GM12878 (cell line): ENCODE data around the gene ACER3. TPM values are rescaled to one million over a fixed set of nuclear protein-coding genes. Genes with fewer than 3 reads are reported as not detected.
A peak's percentile ranks its signal among the peaks of the same experiment; 100 is the strongest.

Experiments used
- ATAC-seq: fragments of 200-7000 bp; cut with Tn5 transposase; 3 replicates; pipeline ENCODE4 v1.9.1; 2020; ENCODE audit warnings: mild to moderate bottlenecking, moderate library complexity
- BruUV-seq: library from RNA; stranded (reverse); fragments of 400-500 nt; replicated peaks from 2 replicates; lab custom pipeline; 2021; lab: Mats Ljungman, UMichigan
- CTCF ChIA-PET: fragments of 300-600 bp; sonication (Branson Sonifier 250); formaldehyde crosslinking; extraction: SDS; loops from one replicate; lab custom pipeline; 2021; ENCODE audit warnings: inconsistent platforms; lab: Yijun Ruan, JAX
- POLR2A ChIA-PET: fragments of 350-600 bp; formaldehyde crosslinking; extraction: SDS; loops from one replicate; lab custom pipeline; 2021; ENCODE audit warnings: inconsistent platforms; lab: Charles Lee
- RAD21 ChIA-PET: fragments of 300-600 bp; sonication (Branson Sonifier 250); formaldehyde crosslinking; loops from one replicate; lab custom pipeline; 2023; ENCODE audit warnings: antibody characterized with exemption; ENCODE audit not compliant: unreplicated experiment; lab: Charles Lee
- SMC1A ChIA-PET: fragments of 300-600 bp; sonication (Branson Sonifier 250); formaldehyde crosslinking; loops from one replicate; lab custom pipeline; 2023; ENCODE audit not compliant: unreplicated experiment, uncharacterized antibody; lab: Charles Lee
- DNase-seq: peaks from one replicate; pipeline ENCODE4 v3.0.0-alpha.2; 2011; ENCODE audit warnings: low read depth, low spot score
- FAIRE-seq: peaks from 3 replicates; lab custom pipeline; 2011; peaks lifted over from hg19 to GRCh38; lab: Jason Lieb, UNC
- H2AFZ ChIP-seq: 2 replicates; pipeline ENCODE4 v1.6.0; 2011; ENCODE audit warnings: low read depth, low read length, control low read depth; ENCODE audit not compliant: control insufficient read depth
- H3K27ac ChIP-seq: 2 replicates; pipeline ENCODE4 v1.5.1; 2011; ENCODE audit warnings: control low read depth; ENCODE audit not compliant: control insufficient read depth, insufficient read depth
- H3K27me3 ChIP-seq, 2 experiments: replicated peaks in 1 of 2; 2 replicates each; pipeline versions ENCODE4 v1.6.0 to v1.6.1; 2011; ENCODE audit warnings: low read length in 1 of 2; ENCODE audit not compliant: control insufficient read depth in 2 of 2, insufficient read depth in 2 of 2
- H3K36me3 ChIP-seq, 2 experiments: 2 replicates each; pipeline ENCODE4 v1.5.1; 2011; ENCODE audit warnings: low read length in 1 of 2; ENCODE audit not compliant: control insufficient read depth in 2 of 2, insufficient read depth in 2 of 2
- H3K4me1 ChIP-seq: 2 replicates; pipeline ENCODE4 v1.6.1; 2011; ENCODE audit warnings: mild to moderate bottlenecking, low read length, moderate library complexity, mixed read lengths; ENCODE audit not compliant: control insufficient read depth, insufficient read depth
- H3K4me2 ChIP-seq: 2 replicates; pipeline ENCODE4 v1.6.0; 2011; ENCODE audit warnings: control low read depth; ENCODE audit not compliant: control insufficient read depth, insufficient read depth
- H3K4me3 ChIP-seq: fragments of 200-600 bp; sonication (generic); 2 replicates; pipeline ENCODE4 v1.5.1; 2016
- H3K79me2 ChIP-seq: 2 replicates; pipeline ENCODE4 v1.6.0; 2011; ENCODE audit warnings: low read length; ENCODE audit not compliant: control insufficient read depth, insufficient read depth
- H3K9ac ChIP-seq: 2 replicates; pipeline ENCODE4 v1.8.0; 2011; ENCODE audit warnings: low read length, control low read depth, mixed read lengths; ENCODE audit not compliant: control insufficient read depth, insufficient read depth
- H3K9me3 ChIP-seq: replicated peaks from 3 replicates; pipeline ENCODE4 v1.5.1; 2011; ENCODE audit warnings: mild to moderate bottlenecking, low read length; ENCODE audit not compliant: control insufficient read depth, insufficient read depth
- H4K20me1 ChIP-seq: 2 replicates; pipeline ENCODE4 v1.6.0; 2011; ENCODE audit not compliant: control insufficient read depth, insufficient read depth
- ATF7 ChIP-seq: fragments of 450-650 bp; IDR thresholded peaks from 2 replicates; pipeline ENCODE4 v1.6.1; 2016; ENCODE audit warnings: low read depth, mild to moderate bottlenecking
- NFYB ChIP-seq: IDR thresholded peaks from 2 replicates; pipeline ENCODE4 v1.6.1; 2011; ENCODE audit warnings: low read depth, mild to moderate bottlenecking, low read length, improper control_type of control experiment, moderate library complexity; ENCODE audit not compliant: insufficient read depth
- RELB ChIP-seq: fragments of 450-650 bp; IDR thresholded peaks from 2 replicates; pipeline ENCODE4 v1.6.1; 2017; ENCODE audit warnings: low read depth, mild to moderate bottlenecking, moderate library complexity
- SPI1 ChIP-seq: IDR thresholded peaks from 2 replicates; pipeline ENCODE4 v1.6.1; 2011; ENCODE audit warnings: low read depth, mild to moderate bottlenecking, low read length, moderate library complexity, borderline replicate concordance; ENCODE audit not compliant: insufficient read depth
- WGBS: methylation state at CpG from one replicate; pipeline ENCODE4 v1.1.6; 2016; ENCODE audit warnings: low lambda C conversion rate; ENCODE audit not compliant: insufficient replicate concordance, insufficient coverage; ENCODE audit errors: missing lambda C conversion rate; 5-methylcytosine and 5-hydroxymethylcytosine counted together
- in situ Hi-C: fragments of 300-500 bp; cut with MboI; formaldehyde crosslinking; loops from 9 replicates; pipeline ENCODE4 v1.14.3; 2018; ENCODE audit warnings: mixed read lengths
- intact Hi-C: fragments of 100-400 bp; cut with micrococcal nuclease; formaldehyde crosslinking; loops from one replicate; pipeline ENCODE4 v1.14.2; 2022; ENCODE audit not compliant: unreplicated experiment
- polyA plus RNA-seq, 11 experiments: library from polyadenylated mRNA; depleted of rRNA in 4 of 11; unstranded in 6 of 11; stranded (reverse) in 5 of 11; fragments of >200 nt; fragmentation: Nextera tagmentation in 4 of 11; fragmentation: Illumina TruSeq in 1 of 11; extraction: Ambion mirVana in 4 of 11; extraction: Trizol in 1 of 11; gene quantifications; 1 replicate in 1 of 11; 2 replicates in 10 of 11; pipeline versions ENCODE4 v1.2.1 to v1.2.3, GENCODE V29; 2011 to 2016; ENCODE audit warnings: inconsistent platforms in 2 of 11, missing spikeins in 2 of 11, low read depth in 1 of 11
- total RNA-seq, 4 experiments: library from RNA; depleted of rRNA in 3 of 4; stranded (reverse); fragments of >200 nt in 3 of 4; fragmentation: Illumina TruSeq in 1 of 4; extraction: Trizol in 1 of 4; gene quantifications; 2 replicates each; pipeline versions ENCODE4 v1.2.1 to v1.2.3, GENCODE V29; 2013 to 2021

ACER3 gene
- total and polyA plus RNA-seq, 10 of the 15 experiments (the other 5 are each of a cell fraction or from before 2014, with no cell fraction given), result 2.8 to 17.4 (median 10.3) TPM

GRCh38 chr11:77038825-77039326 lies 178.2 kb downstream of the ACER3 start:
- Histone ChIP-seq H3K27me3 (peaks cover 1 to 4% of the 10 kb centered on the region in 2 experiments; a peak in 3 of 4 replicates), H3K9ac (no peak overlapping the region), H3K9me3 (no peaks in the 10 kb centered on the region; the same call in 2 of the 3 replicates), H3K4me1 (peaks cover 6% of the 10 kb centered on the region), H3K4me3 (no peak overlapping the region), H2AFZ (no peak overlapping the region), H3K4me2 (peak overlapping the region; percentile 60), H3K27ac (no peak overlapping the region), H3K36me3 (no peaks in the 10 kb centered on the region), H3K79me2 (no peaks in the 10 kb centered on the region), H4K20me1 (no peaks in the 10 kb centered on the region)
- POLR2A ChIA-PET, result interaction anchor here (0.7 kb wide), 2 partner anchors 29 to 128 kb away, joined by 3 read pairs; no protein-coding TSS in a partner anchor
- intact Hi-C loops, result loop anchor here (1.0 kb wide), 1 partner anchor 119 kb away; no protein-coding TSS in a partner anchor
- peak; percentile 75 for ATAC-seq
- no peak for DNase-seq
- RAD21 ChIA-PET, result interaction anchor here (1.1 kb wide), 1 partner anchor 119 kb away, joined by 5 read pairs; no protein-coding TSS in a partner anchor
- WGBS, result 21% methylated on average over 16 of the region's 16 CpGs
- BruUV-seq, result no TSS peak
- TF ChIP-seq ATF7 (no peak), NFYB (0 out of 2 replicates have a peak, but pooled peaks have one; percentile 13), SPI1 (peak; percentile 77; the same call in 1 of the 2 replicates), RELB (no peak)
- CTCF ChIA-PET, result interaction anchor here (1.0 to 4.5 kb wide), 3 partner anchors 9 to 119 kb away, joined by 3 to 31 read pairs (median 3); no protein-coding TSS in a partner anchor
- in situ Hi-C loops, result no loop called here
- no peak for FAIRE-seq
- SMC1A ChIA-PET, result interaction anchor here (2.0 kb wide), 1 partner anchor 119 kb away, joined by 8 read pairs; no protein-coding TSS in a partner anchor
